ENCODE results near the gene CIRBP. TPM values are rescaled to one million over a fixed set of nuclear protein-coding genes. Genes with fewer than 3 reads are reported as not detected.
"Not testable (repeated sequence)": the region's sequence is repeated elsewhere in the genome, so short reads cannot be mapped to it uniquely, and the experiment has no call there.

The CIRBP gene
- total and polyA plus RNA-seq, 2 donors (not counting 1 experiment from before 2014, with no cell fraction given), result 643 to 1,164 TPM

GRCh38 chr19:1305354-1305753 lies 36.2 kb downstream of the CIRBP start:
- H3K9me3 Mint-ChIP-seq (ENCODE audit: insufficient read depth); H2AFZ ChIP-seq (ENCODE audit: insufficient read depth, low read depth, low read length, poor library complexity, severe bottlenecking); H3K27me3 ChIP-seq (replicated peaks in 1 of 4; ENCODE audit: control extremely low read depth in 1 of 4, control insufficient read depth in 3 of 4, insufficient read depth in 4 of 4, low read length in 3 of 4); H3K9ac ChIP-seq (ENCODE audit: low read length); H3K27ac ChIP-seq (ENCODE audit: low read length in 2 of 2); H3K36me3 ChIP-seq (replicated peaks in 1 of 2; ENCODE audit: control extremely low read depth in 1 of 2, control insufficient read depth in 1 of 2, extremely low read depth in 1 of 2, insufficient read depth in 2 of 2, low read length in 1 of 2); H3K4me1 Mint-ChIP-seq; H3K4me1 ChIP-seq (ENCODE audit: control insufficient read depth in 2 of 2, insufficient read depth in 2 of 2, low read length in 2 of 2); H4K20me1 ChIP-seq (ENCODE audit: control insufficient read depth, insufficient read depth, low read length, poor library complexity, severe bottlenecking); H3K4me3 Mint-ChIP-seq; DNase-seq; intact Hi-C loops (cut with micrococcal nuclease); H3K27ac Mint-ChIP-seq; H3K4me2 ChIP-seq (replicated peaks; ENCODE audit: low read depth, low read length, poor library complexity, severe bottlenecking); ATAC-seq (ENCODE audit: low read depth); H3K79me2 ChIP-seq (ENCODE audit: control insufficient read depth, insufficient read depth, low read length); H3K4me3 ChIP-seq (ENCODE audit: control extremely low read depth in 1 of 5, extremely low read depth in 1 of 5, insufficient read depth in 1 of 5, low read depth in 2 of 5, low read length in 4 of 5); POLR2A ChIA-PET; H3K9me3 ChIP-seq (ENCODE audit: control extremely low read depth in 1 of 3, control insufficient read depth in 2 of 3, insufficient read depth in 1 of 3, low read length in 2 of 3); H3K27me3 Mint-ChIP-seq: not testable (repeated sequence)
- WGBS (ENCODE audit: insufficient coverage), result 90% methylated on average over 2 of the region's 9 CpGs
- CTCF ChIA-PET, result interaction anchor here (1.1 kb wide), 1 partner anchor 9 kb away, joined by 3 read pairs; no protein-coding TSS in a partner anchor

- DNase-seq (no peak), ATAC-seq (ENCODE audit: low read depth) (no peak)
- H4K20me1 ChIP-seq (ENCODE audit: control insufficient read depth, insufficient read depth, low read length, poor library complexity, severe bottlenecking), result no peaks in the 10 kb centered on the region
- no peak overlapping the region for H3K27ac ChIP-seq (ENCODE audit: low read length in 2 of 2)
- H3K27me3 Mint-ChIP-seq, result no peaks in the 10 kb centered on the region
- H3K9ac ChIP-seq (ENCODE audit: low read length), result no peak overlapping the region
- H3K79me2 ChIP-seq (ENCODE audit: control insufficient read depth, insufficient read depth, low read length), result no peaks in the 10 kb centered on the region
- H2AFZ ChIP-seq (ENCODE audit: insufficient read depth, low read depth, low read length, poor library complexity, severe bottlenecking), result no peak overlapping the region
- intact Hi-C loops (cut with micrococcal nuclease), result no loop called here
- no peaks in the 10 kb centered on the region for H3K9me3 ChIP-seq (ENCODE audit: control extremely low read depth in 1 of 3, control insufficient read depth in 2 of 3, insufficient read depth in 1 of 3, low read length in 2 of 3)
- H3K27me3 ChIP-seq (replicated peaks in 1 of 4; ENCODE audit: control extremely low read depth in 1 of 4, control insufficient read depth in 3 of 4, insufficient read depth in 4 of 4, low read length in 3 of 4), result peaks cover 0 to 2% (median 0%) of the 10 kb centered on the region in 4 experiments
- ChIA-PET CTCF (no interaction called here), POLR2A (no interaction called here)
- no peak overlapping the region for H3K4me3 Mint-ChIP-seq
- no peak overlapping the region for H3K4me3 ChIP-seq (ENCODE audit: control extremely low read depth in 1 of 5, extremely low read depth in 1 of 5, insufficient read depth in 1 of 5, low read depth in 2 of 5, low read length in 4 of 5)
- no peaks in the 10 kb centered on the region for H3K9me3 Mint-ChIP-seq (ENCODE audit: insufficient read depth)
- TF ChIP-seq CTCF (IDR thresholded peaks at IDR 0.05) (no peak), EZH2 (IDR thresholded peaks at IDR 0.05; ENCODE audit: borderline replicate concordance, insufficient read depth, low read depth, low read length, poor library complexity, severe bottlenecking) (no peak)
- no peak overlapping the region for H3K4me2 ChIP-seq (replicated peaks; ENCODE audit: low read depth, low read length, poor library complexity, severe bottlenecking)
- H3K4me1 ChIP-seq (ENCODE audit: control insufficient read depth in 2 of 2, insufficient read depth in 2 of 2, low read length in 2 of 2), result no peaks in the 10 kb centered on the region
- no peak overlapping the region for H3K27ac Mint-ChIP-seq
- no peaks in the 10 kb centered on the region for H3K36me3 ChIP-seq (replicated peaks in 1 of 2; ENCODE audit: control extremely low read depth in 1 of 2, control insufficient read depth in 1 of 2, extremely low read depth in 1 of 2, insufficient read depth in 2 of 2, low read length in 1 of 2)
- H3K4me1 Mint-ChIP-seq, result peaks cover 5% of the 10 kb centered on the region
- 95% methylated on average over 36 of the region's 38 CpGs for WGBS (ENCODE audit: insufficient coverage)
Observed at GRCh38 chr19:1307320-1307719, 38.2 kb downstream of the CIRBP start.
